Left hindlimb (tissue), 1 donor: ENCODE data around the gene CTNNB1.

Experiments used
- DNase-seq: peaks from one replicate; pipeline ENCODE4 v3.0.0-alpha.2; 2018

The CTNNB1 gene

GRCh38 chr3:41198950-41199865, at the start of gene CTNNB1:
CTNNB1 (plus strand) TSS chr3:41199505; CDS start chr3:41224069, 24,564 bp downstream.
- peak; percentile 95 for DNase-seq

DNA sequence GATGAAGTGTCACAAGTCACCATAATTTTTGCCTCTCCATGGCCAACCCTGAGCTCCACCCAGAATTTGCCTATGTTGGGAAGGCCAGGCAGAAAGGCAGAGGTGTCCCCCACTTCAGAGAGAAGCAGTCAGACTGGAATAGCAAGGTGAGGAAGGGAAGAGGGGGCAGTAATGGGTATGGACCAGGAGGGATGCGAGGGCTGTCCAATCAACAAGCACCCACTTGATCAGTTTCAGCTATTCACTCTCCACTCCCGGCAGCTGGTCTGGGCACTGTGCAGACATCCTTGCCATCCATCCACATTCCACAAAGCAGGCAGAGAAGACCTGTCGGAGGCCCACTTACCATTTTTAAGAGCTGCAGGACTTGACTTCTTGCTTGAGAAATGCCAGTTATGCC, 43.5 kb upstream of the CTNNB1 start:
- no peak for DNase-seq

GRCh38 chr3:41158947-41159346, 40.4 kb upstream of the CTNNB1 start:
- no peak for DNase-seq

- DNase-seq, result no peak
Observed at GRCh38 chr3:41159588-41160189, 39.6 kb upstream of the CTNNB1 start.

GRCh38 chr3:41162541-41162940, 36.8 kb upstream of the CTNNB1 start:
- DNase-seq, result no peak

GRCh38 chr3:41163006-41163405, 36.3 kb upstream of the CTNNB1 start:
- DNase-seq, result no peak

DNA sequence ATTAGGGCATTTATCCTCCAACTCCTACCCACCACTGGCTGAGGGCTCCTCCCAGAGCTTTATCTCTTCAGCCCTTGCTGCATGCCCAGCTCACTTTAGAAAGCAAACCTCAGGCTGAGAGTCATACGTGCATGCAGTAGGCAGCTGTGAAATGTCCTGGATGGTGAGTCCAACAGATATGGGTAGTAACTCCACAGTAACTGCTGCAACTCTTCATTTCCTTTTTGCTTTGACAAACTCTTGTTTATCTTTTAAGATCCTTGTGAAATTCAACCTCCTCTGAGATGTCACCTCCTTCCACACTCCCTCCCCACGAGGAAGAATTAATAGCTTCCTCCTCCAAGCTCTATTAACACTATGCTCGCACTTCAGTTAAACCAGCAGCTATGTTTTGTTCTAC, 35.9 kb upstream of the CTNNB1 start:
- no peak for DNase-seq

DNA sequence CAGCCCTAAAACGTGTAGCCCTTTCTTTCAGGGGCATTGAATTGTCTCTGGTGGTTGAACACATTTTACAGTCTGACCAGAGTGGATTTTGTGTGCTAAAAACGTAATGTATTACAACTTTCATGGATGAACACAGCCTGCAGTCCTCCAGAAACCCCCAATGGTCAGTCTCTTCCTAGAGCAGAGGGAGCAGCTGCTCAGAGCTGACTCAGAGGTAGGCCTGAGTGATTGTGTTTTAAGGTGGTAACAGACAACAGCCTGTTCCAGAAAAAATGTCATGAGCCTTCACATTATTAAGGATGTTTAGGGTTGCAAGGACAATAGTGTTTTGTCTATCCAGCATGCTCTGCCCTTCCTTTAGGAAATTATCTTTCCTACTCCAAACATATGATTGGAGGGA, 34.5 kb upstream of the CTNNB1 start:
- no peak for DNase-seq

DNA sequence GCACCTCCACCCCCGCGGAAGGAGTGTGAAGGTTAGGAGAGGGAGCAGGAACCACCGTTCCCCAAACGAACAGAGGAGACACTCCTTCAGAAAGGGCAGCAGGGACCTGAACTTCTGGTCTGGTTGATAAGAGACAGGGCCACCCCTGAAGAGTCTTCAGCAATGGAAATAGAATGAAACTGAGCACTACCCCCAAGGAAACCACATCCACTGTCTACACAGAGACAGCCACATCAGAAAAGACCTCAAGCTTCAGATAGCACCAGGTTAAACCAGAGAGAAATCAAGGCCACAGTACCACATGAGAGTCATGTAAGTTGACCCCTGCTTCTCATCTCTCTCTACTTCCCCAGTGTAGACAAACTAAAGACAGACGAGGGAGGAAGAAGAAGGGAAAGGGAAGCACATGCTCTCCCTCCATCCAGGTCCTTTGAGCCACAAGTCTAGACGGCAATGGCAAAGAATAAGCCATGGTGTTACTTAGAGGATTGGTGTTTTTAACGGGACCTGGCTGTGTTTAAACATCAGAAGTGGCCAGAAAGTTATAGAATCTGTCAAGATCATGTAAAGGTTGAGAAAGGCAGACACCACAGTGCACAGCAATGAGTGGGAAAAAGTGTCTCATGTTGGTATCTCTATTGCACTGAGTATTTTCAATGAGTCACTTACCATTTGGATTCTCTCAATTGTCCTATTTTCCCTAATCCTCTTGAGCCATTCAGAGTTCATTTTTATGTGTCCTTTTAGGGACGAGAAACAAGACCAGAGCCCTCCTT, 31.4 kb upstream of the CTNNB1 start:
- no peak for DNase-seq

DNA sequence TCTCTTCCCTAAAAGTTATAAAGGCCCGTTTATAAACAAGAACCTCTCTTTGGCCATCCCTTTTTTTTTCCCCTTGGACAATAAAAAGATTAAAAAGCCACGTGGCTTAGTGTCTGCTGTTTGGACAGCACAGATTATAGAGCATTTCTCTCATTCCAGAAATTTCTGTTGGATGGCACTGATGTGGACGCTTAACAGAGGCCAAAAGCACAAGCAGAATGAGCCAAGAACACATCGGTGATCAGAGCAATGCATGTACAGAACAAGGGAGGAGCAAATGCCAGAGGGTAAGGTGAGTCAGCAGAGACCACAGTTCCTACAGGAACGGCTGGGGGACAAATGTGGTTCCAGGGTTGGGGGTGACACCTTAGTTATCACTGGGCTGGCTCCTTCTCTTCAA, 30.3 kb upstream of the CTNNB1 start:
- no peak for DNase-seq

GRCh38 chr3:41173926-41174885, 25.1 kb upstream of the CTNNB1 start:
- no peak for DNase-seq

DNA sequence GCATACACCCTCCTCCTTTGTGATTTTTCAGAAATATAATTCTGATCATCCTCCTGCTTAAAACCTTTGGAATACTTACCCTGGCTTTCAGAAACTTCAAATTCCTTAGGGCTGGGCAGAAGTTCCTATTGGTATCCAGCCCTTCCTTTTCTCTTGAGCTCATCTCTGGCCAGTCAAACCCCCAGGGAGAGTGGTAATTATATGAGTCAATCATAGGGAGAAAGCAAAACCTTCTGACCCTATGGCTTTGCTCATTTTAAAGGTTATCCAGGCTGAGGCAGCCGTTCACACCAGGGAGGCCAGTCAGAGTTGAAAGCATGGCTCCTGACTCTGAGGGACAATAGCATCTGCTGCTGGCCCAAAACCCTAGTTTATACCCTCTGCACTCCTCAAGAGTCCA, 23.9 kb upstream of the CTNNB1 start:
- no peak for DNase-seq

DNA sequence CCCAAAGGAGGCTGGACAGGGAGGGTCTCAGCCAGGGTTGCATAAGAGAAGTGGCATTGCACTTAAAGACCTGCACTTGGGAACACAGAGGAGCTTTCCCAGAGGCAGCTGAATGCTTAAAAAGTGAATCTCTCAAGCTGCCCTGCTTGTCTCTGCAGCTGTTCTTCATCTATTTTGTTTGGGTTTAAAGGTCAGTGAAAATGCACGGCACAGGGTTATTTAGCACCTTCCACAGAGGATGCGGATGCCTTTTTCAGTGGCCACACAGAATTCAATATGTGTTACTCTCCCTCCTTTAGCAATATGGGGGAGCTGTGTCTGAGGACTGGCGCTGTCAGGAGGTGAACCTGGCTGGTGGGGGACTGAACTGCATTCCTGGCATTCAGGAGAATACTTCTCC, 22.7 kb upstream of the CTNNB1 start:
- no peak for DNase-seq

DNA sequence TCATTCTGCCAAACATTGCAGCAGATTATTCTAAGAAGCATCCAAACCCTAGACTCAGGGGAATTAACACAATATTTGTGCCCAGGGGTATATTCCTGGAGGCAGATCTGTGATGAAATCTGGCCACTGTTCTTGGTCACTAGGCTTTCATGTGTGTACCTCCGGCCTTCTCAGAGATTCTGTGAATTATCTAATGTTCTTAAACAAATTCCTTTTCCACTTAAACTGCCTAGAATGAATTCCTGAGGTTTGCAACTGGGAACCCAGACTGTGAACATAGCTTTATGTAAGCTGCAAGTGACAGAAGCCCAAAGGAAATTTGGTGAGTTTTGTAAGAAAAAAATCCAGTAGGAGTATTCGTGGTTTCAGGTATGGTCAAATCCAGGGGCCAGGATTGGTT, 20.7 kb upstream of the CTNNB1 start:
- no peak for DNase-seq

- DNase-seq, result no peak
Observed at GRCh38 chr3:41180396-41180795, 18.9 kb upstream of the CTNNB1 start.

DNA sequence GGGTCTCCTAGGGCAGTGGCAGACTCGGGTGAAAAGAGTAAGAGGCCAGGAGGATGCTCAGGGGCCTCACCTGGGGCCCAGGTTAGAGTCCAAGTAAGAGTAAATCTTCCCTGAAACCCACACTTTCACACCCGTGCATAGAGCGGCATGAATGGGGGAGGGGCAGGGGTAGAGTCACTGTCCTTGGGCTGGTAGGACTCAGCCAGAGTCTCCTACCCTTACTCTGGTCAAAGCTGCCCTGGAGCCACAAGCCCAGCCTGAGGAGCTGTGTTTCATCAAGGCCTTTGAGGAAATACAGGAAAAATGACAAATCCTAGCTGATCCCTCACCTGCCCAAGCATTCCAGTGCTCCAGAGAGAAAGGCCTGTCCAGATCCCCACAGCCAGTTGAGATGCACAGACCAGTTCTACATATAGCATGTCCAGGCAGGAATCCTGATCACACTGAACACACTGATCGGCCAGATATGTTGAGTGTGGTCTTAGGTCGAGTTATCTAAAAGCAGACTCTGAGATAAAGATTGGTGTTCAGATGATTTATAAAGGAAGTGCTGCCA, 16.7 kb upstream of the CTNNB1 start:
- no peak for DNase-seq

- no peak for DNase-seq
Observed at GRCh38 chr3:41184394-41184793, 14.9 kb upstream of the CTNNB1 start.

- DNase-seq, result no peak
Observed at GRCh38 chr3:41186297-41186696, 13.0 kb upstream of the CTNNB1 start.

GRCh38 chr3:41188306-41188705, 11.0 kb upstream of the CTNNB1 start:
- DNase-seq, result no peak

- DNase-seq, result no peak
Observed at GRCh38 chr3:41190509-41191284, 8.6 kb upstream of the CTNNB1 start.

DNA sequence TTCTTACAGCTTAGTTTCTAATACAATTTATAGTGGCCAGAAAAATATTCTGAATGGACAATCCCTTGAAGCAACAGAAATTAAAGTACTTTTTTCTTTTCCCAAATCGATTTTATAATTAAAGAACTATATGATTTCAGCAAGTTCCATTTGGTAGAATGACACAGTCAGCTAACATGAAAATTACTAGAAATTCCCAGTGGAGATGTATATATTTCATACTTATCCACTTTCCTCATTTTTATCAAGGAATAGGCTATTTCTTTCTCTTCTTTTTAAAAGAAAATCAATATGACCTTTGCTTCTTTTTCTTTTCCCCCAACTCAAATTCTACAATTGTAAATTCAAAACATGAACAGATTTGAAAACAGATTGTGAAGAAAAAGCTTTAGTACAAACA, 6.4 kb upstream of the CTNNB1 start:
- no peak for DNase-seq
